H9 (cell line): ENCODE results near the gene COL18A1. TPM values are rescaled to one million over a fixed set of nuclear protein-coding genes. Genes with fewer than 3 reads are reported as not detected.
A peak's percentile ranks its signal among the peaks of the same experiment; 100 is the strongest.

ENCODE experiments used
- DNase-seq: peaks from one replicate; pipeline ENCODE4 v3.0.0-alpha.2; 2017
- H2AFZ ChIP-seq: one replicate; pipeline ENCODE4 v1.6.1; 2013; ENCODE audit warnings: mild to moderate bottlenecking, low read length, control low read depth, moderate library complexity
- H2AK5ac ChIP-seq: 2 replicates; pipeline ENCODE4 v1.6.1; 2013; ENCODE audit warnings: low read length, control low read depth, mixed read lengths; ENCODE audit not compliant: insufficient read length
- H2BK120ac ChIP-seq: one replicate; pipeline ENCODE4 v1.6.1; 2013; ENCODE audit warnings: low read depth, mild to moderate bottlenecking, low read length, control low read depth, inconsistent platforms; ENCODE audit not compliant: poor library complexity, severe bottlenecking
- H2BK12ac ChIP-seq: 2 replicates; pipeline ENCODE4 v1.6.1; 2013; ENCODE audit warnings: low read length, control low read depth, mixed read lengths, low read depth; ENCODE audit not compliant: insufficient read length
- H2BK15ac ChIP-seq: 2 replicates; pipeline ENCODE4 v1.6.1; 2013; ENCODE audit warnings: low read depth, low read length, control low read depth
- H2BK20ac ChIP-seq: one replicate; pipeline ENCODE4 v1.6.1; 2013; ENCODE audit warnings: low read depth, mild to moderate bottlenecking, low read length, control low read depth, inconsistent platforms; ENCODE audit not compliant: poor library complexity, severe bottlenecking
- H2BK5ac ChIP-seq: 2 replicates; pipeline ENCODE4 v1.6.1; 2013; ENCODE audit warnings: low read length, control low read depth, mixed read lengths; ENCODE audit not compliant: insufficient read length
- H3K14ac ChIP-seq: 2 replicates; pipeline ENCODE4 v1.6.1; 2013; ENCODE audit warnings: low read length, control low read depth; ENCODE audit not compliant: insufficient read depth
- H3K18ac ChIP-seq: 2 replicates; pipeline ENCODE4 v1.6.1; 2013; ENCODE audit warnings: low read depth, mild to moderate bottlenecking, mixed read lengths, low read length, control low read depth; ENCODE audit not compliant: insufficient read length
- H3K23ac ChIP-seq: 2 replicates; pipeline ENCODE4 v1.6.1; 2013; ENCODE audit warnings: low read length, control low read depth, mixed read lengths, low read depth; ENCODE audit not compliant: insufficient read length
- H3K23me2 ChIP-seq: 2 replicates; pipeline ENCODE4 v1.6.1; 2013; ENCODE audit warnings: low read depth, mild to moderate bottlenecking, mixed read lengths, low read length, control low read depth; ENCODE audit not compliant: insufficient read length, poor library complexity, severe bottlenecking
- H3K27ac ChIP-seq: 2 replicates; pipeline ENCODE4 v1.5.1; 2013; ENCODE audit warnings: low read length, control low read depth, mixed read lengths, low read depth; ENCODE audit not compliant: insufficient read length
- H3K27me3 ChIP-seq: 2 replicates; pipeline ENCODE4 v1.6.1; 2013; ENCODE audit warnings: low read length, control low read depth, inconsistent platforms; ENCODE audit not compliant: insufficient read depth
- H3K4ac ChIP-seq: 2 replicates; pipeline ENCODE4 v1.6.1; 2013; ENCODE audit warnings: low read depth, mild to moderate bottlenecking, control low read depth, inconsistent platforms, low read length, moderate library complexity
- H3K4me1 ChIP-seq: 2 replicates; pipeline ENCODE4 v1.6.1; 2013; ENCODE audit warnings: low read length, control low read depth, inconsistent platforms; ENCODE audit not compliant: insufficient read depth
- H3K4me2 ChIP-seq: 2 replicates; pipeline ENCODE4 v1.6.1; 2013; ENCODE audit warnings: low read length, control low read depth, mixed read lengths; ENCODE audit not compliant: insufficient read length, insufficient read depth
- H3K56ac ChIP-seq: 2 replicates; pipeline ENCODE4 v1.6.1; 2013; ENCODE audit warnings: low read depth, mild to moderate bottlenecking, mixed read lengths, low read length, control low read depth; ENCODE audit not compliant: insufficient read length
- H3K79me1 ChIP-seq: 2 replicates; pipeline ENCODE4 v1.6.1; 2013; ENCODE audit warnings: low read depth, mild to moderate bottlenecking, moderate library complexity, low read length, control low read depth, inconsistent platforms; ENCODE audit not compliant: insufficient read depth, poor library complexity, severe bottlenecking
- H3K79me2 ChIP-seq: 2 replicates; pipeline ENCODE4 v1.6.1; 2013; ENCODE audit warnings: low read length, control low read depth, inconsistent platforms; ENCODE audit not compliant: insufficient read depth
- H3K9ac ChIP-seq: 2 replicates; pipeline ENCODE4 v1.6.1; 2013; ENCODE audit warnings: low read length, control low read depth, mixed read lengths; ENCODE audit not compliant: insufficient read length; ENCODE audit errors: extremely low read depth
- H3K9me3 ChIP-seq: one replicate; pipeline ENCODE4 v1.6.1; 2013; ENCODE audit warnings: low read depth, low read length, inconsistent platforms; ENCODE audit not compliant: control insufficient read depth
- H3T11ph ChIP-seq: one replicate; pipeline ENCODE4 v1.6.1; 2013; ENCODE audit warnings: mild to moderate bottlenecking, low read length, control low read depth, inconsistent platforms
- H4K20me1 ChIP-seq: one replicate; pipeline ENCODE4 v1.6.1; 2013; ENCODE audit not compliant: control insufficient read depth, insufficient read length, insufficient read depth
- H4K5ac ChIP-seq: 2 replicates; pipeline ENCODE4 v1.6.1; 2013; ENCODE audit warnings: low read depth, mild to moderate bottlenecking, mixed read lengths, low read length, control low read depth; ENCODE audit not compliant: insufficient read length
- H4K8ac ChIP-seq: replicated peaks from 2 replicates; pipeline ENCODE4 v1.6.1; 2013; ENCODE audit warnings: low read length, control low read depth, mixed read lengths, low read depth; ENCODE audit not compliant: insufficient read length
- H4K91ac ChIP-seq: 2 replicates; pipeline ENCODE4 v1.6.1; 2013; ENCODE audit warnings: low read depth, mild to moderate bottlenecking, moderate library complexity, mixed read lengths, low read length, control low read depth; ENCODE audit not compliant: insufficient read length
- H3K27ac Mint-ChIP-seq, 3 experiments: 2 replicates in 2 of 3; 3 replicates in 1 of 3; pipeline ENCODE4 v1.8.0; 2020 to 2021; ENCODE audit warnings: mixed read lengths in 3 of 3, mild to moderate bottlenecking in 1 of 3, moderate library complexity in 1 of 3
- H3K27me3 Mint-ChIP-seq: 2 replicates; pipeline ENCODE4 v1.8.0; 2021; ENCODE audit warnings: low read depth, mild to moderate bottlenecking, moderate library complexity, mixed read lengths
- H3K36me3 Mint-ChIP-seq, 3 experiments: 2 replicates in 2 of 3; 3 replicates in 1 of 3; pipeline ENCODE4 v1.8.0; 2020 to 2021; ENCODE audit warnings: low read depth in 3 of 3, mixed read lengths in 3 of 3; ENCODE audit not compliant: insufficient read depth in 1 of 3
- H3K4me1 Mint-ChIP-seq, 2 experiments: 2 replicates each; pipeline ENCODE4 v1.8.0; 2020; ENCODE audit warnings: mixed read lengths in 2 of 2
- H3K4me3 Mint-ChIP-seq, 2 experiments: 2 replicates in 1 of 2; 3 replicates in 1 of 2; pipeline ENCODE4 v1.8.0; 2020 to 2021; ENCODE audit warnings: mild to moderate bottlenecking in 2 of 2, mixed read lengths in 2 of 2, moderate library complexity in 1 of 2
- H3K9me3 Mint-ChIP-seq, 2 experiments: 2 replicates in 1 of 2; 3 replicates in 1 of 2; pipeline ENCODE4 v1.8.0; 2020; ENCODE audit warnings: mild to moderate bottlenecking in 2 of 2, mixed read lengths in 2 of 2, moderate library complexity in 1 of 2
- CTCF ChIP-seq: fragments of 200-600 bp; sonication (generic); conservative IDR thresholded peaks from 3 replicates; pipeline ENCODE4 v1.8.0; 2021; ENCODE audit warnings: antibody characterized with exemption, mild to moderate bottlenecking
- WGBS: extraction: QIAGEN DNeasy Blood & Tissue Kit; methylation state at CpG from one replicate; pipeline ENCODE4 v1.1.7; 2013; ENCODE audit warnings: missing lambda C conversion rate, low lambda C conversion rate, mixed read lengths; ENCODE audit not compliant: insufficient read length; ENCODE audit errors: extremely low coverage; 5-methylcytosine and 5-hydroxymethylcytosine counted together
- total RNA-seq: library from RNA; stranded (reverse); gene quantifications from 2 replicates; pipeline ENCODE4 v1.2.1, GENCODE V29; 2021

The COL18A1 gene
- total RNA-seq, 1 experiment from 2014 or later = 232 TPM

GRCh38 chr21:45405819-45406762 is 1.1 kb downstream of the COL18A1 start:
- peak overlapping the region; percentile 58 for H3K9ac ChIP-seq
- Mint-ChIP-seq H3K9me3 (peaks cover 7 to 10% of the 10 kb centered on the region in 2 experiments), H3K27ac (peak overlapping the region; percentile 80 to 98 (median 91); a peak in 6 of 7 replicates)

More at GRCh38 chr21:45405819-45406762, 1.1 kb downstream of the COL18A1 start:
- no CpG with 5 or more reads among the region's 83 CpGs for WGBS
- H3K27me3 ChIP-seq = no peaks in the 10 kb centered on the region
- no peak overlapping the region for H3K56ac ChIP-seq
- no peak overlapping the region for H2AK5ac ChIP-seq
- peak overlapping the region; percentile 63; the same call in 1 of the 2 replicates for H3K14ac ChIP-seq
- peaks cover 15% of the 10 kb centered on the region; the same call in 1 of the 2 replicates for H3K4me1 ChIP-seq
- H3K18ac ChIP-seq = peak overlapping the region; percentile 68
- peak overlapping the region; percentile 51; the same call in 1 of the 2 replicates for H3K4ac ChIP-seq
- H4K5ac ChIP-seq = no peak overlapping the region
- no peak overlapping the region for H2BK15ac ChIP-seq
- H3T11ph ChIP-seq = no peak overlapping the region
- no peaks in the 10 kb centered on the region for H3K79me1 ChIP-seq
- Mint-ChIP-seq H3K36me3 (peaks cover 3 to 28% (median 9%) of the 10 kb centered on the region in 3 experiments), H3K27me3 (peaks cover 22% of the 10 kb centered on the region), H3K4me3 (peak overlapping the region; percentile 78 to 86), H3K4me1 (peaks cover 57% of the 10 kb centered on the region in 2 experiments)
- no peak overlapping the region for H4K8ac ChIP-seq
- H3K27ac ChIP-seq = peak overlapping the region; percentile 0
- H2BK20ac ChIP-seq = no peak overlapping the region
- peaks cover 10% of the 10 kb centered on the region for H3K23me2 ChIP-seq
- peak overlapping the region; percentile 77 for H3K4me2 ChIP-seq
- DNase-seq = no peak
- H3K23ac ChIP-seq = no peak overlapping the region
- peak overlapping the region; percentile 52 for H2BK120ac ChIP-seq
- TF ChIP-seq CTCF = no peak
- peaks cover 2% of the 10 kb centered on the region for H4K20me1 ChIP-seq
- no peak overlapping the region for H2AFZ ChIP-seq
- H2BK12ac ChIP-seq = no peak overlapping the region
- no peak overlapping the region for H2BK5ac ChIP-seq
- H4K91ac ChIP-seq = no peak overlapping the region
- no peaks in the 10 kb centered on the region for H3K9me3 ChIP-seq
- peaks cover 36% of the 10 kb centered on the region; the same call in 1 of the 2 replicates for H3K79me2 ChIP-seq
